SK-N-SH (cell line): Measurements from ENCODE around the gene FHOD3. TPM values are rescaled to one million over a fixed set of nuclear protein-coding genes. Genes with fewer than 3 reads are reported as not detected.

Experiments used
- CTCF ChIA-PET: fragments of 300-600, 350-600 bp; formaldehyde crosslinking; extraction: SDS; loops from one replicate; lab custom pipeline; 2021; lab: Yijun Ruan, JAX
- POLR2A ChIA-PET: fragments of 350-600 bp; sonication (Branson Sonifier 250); formaldehyde crosslinking; extraction: SDS; loops from one replicate; lab custom pipeline; 2020; ENCODE audit warnings: antibody characterized with exemption, inconsistent platforms; lab: Yijun Ruan, JAX
- DNase-seq: peaks from one replicate; pipeline ENCODE4 v3.0.0; 2012
- H2AFZ ChIP-seq: fragments of 200-600 bp; sonication (generic); 2 replicates; pipeline ENCODE4 v1.8.1; 2016; ENCODE audit warnings: antibody characterized with exemption, mild to moderate bottlenecking, low read depth
- H3F3A ChIP-seq: fragments of 200-600 bp; sonication (generic); replicated peaks from 2 replicates; pipeline ENCODE3; 2016; ENCODE audit warnings: antibody characterized with exemption, mild to moderate bottlenecking; ENCODE audit not compliant: insufficient read depth
- H3K27ac ChIP-seq, 2 experiments: fragments of 200-500 bp in 1 of 2; fragments of 200-600 bp in 1 of 2; sonication (Bioruptor generic) in 1 of 2; sonication (generic), shearing (Covaris generic) in 1 of 2; 2 replicates each; pipeline versions ENCODE4 v1.5.1 to v1.6.1; 2014 to 2016; ENCODE audit warnings: low read depth in 2 of 2, inconsistent platforms in 1 of 2, low read length in 1 of 2, mild to moderate bottlenecking in 1 of 2, mixed read lengths in 1 of 2
- H3K27me3 ChIP-seq: fragments of 200-600 bp; sonication (generic), shearing (Covaris generic); 2 replicates; pipeline ENCODE4 v1.6.1; 2016; ENCODE audit warnings: mixed run types; ENCODE audit not compliant: insufficient read depth
- H3K36me3 ChIP-seq, 2 experiments: fragments of 200-500 bp in 1 of 2; fragments of 200-600 bp in 1 of 2; sonication (Bioruptor generic) in 1 of 2; sonication (generic) in 1 of 2; replicated peaks in 1 of 2; 2 replicates each; pipeline versions ENCODE3 to v1.5.1; 2014 to 2016; ENCODE audit warnings: low read length in 1 of 2, mild to moderate bottlenecking in 1 of 2; ENCODE audit not compliant: insufficient read depth in 2 of 2, control insufficient read depth in 1 of 2
- H3K4me1 ChIP-seq, 2 experiments: fragments of 200-500 bp in 1 of 2; fragments of 200-600 bp in 1 of 2; sonication (Bioruptor generic) in 1 of 2; sonication (generic), shearing (Covaris generic) in 1 of 2; 2 replicates each; pipeline versions ENCODE4 v1.5.1 to v1.6.1; 2014 to 2016; ENCODE audit warnings: low read depth in 1 of 2, low read length in 1 of 2, mixed run types in 1 of 2; ENCODE audit not compliant: insufficient read depth in 2 of 2, control insufficient read depth in 1 of 2
- H3K4me2 ChIP-seq: fragments of 200-600 bp; sonication (generic), shearing (Covaris generic); 2 replicates; pipeline ENCODE4 v1.6.1; 2017; ENCODE audit warnings: mixed run types
- H3K4me3 ChIP-seq, 2 experiments: fragments of 200-500 bp in 1 of 2; fragments of 200-600 bp in 1 of 2; sonication (Bioruptor generic) in 1 of 2; sonication (generic), shearing (Covaris generic) in 1 of 2; 2 replicates each; pipeline versions ENCODE4 v1.5.1 to v1.8.1; 2014 to 2016; ENCODE audit warnings: low read depth in 2 of 2, inconsistent platforms in 1 of 2, low read length in 1 of 2, mild to moderate bottlenecking in 1 of 2, mixed read lengths in 1 of 2, moderate library complexity in 1 of 2
- H3K79me2 ChIP-seq: fragments of 200-600 bp; sonication (generic); 2 replicates; pipeline ENCODE4 v1.8.1; 2017; ENCODE audit warnings: mild to moderate bottlenecking; ENCODE audit not compliant: insufficient read depth
- H3K9ac ChIP-seq: fragments of 200-600 bp; sonication (generic); 2 replicates; pipeline ENCODE4 v1.6.1; 2017; ENCODE audit warnings: mixed run types
- H3K9me2 ChIP-seq: fragments of 200-600 bp; sonication (generic); 2 replicates; pipeline ENCODE4 v1.6.1; 2017; ENCODE audit warnings: mixed run types
- H3K9me3 ChIP-seq: fragments of 200-600 bp; sonication (generic); 2 replicates; pipeline ENCODE4 v1.6.1; 2017; ENCODE audit warnings: mixed run types, mild to moderate bottlenecking, moderate library complexity
- H4K20me1 ChIP-seq: fragments of 200-600 bp; sonication (generic); 2 replicates; pipeline ENCODE4 v1.6.1; 2017; ENCODE audit warnings: mild to moderate bottlenecking, mixed run types; ENCODE audit not compliant: insufficient read depth
- EZH2phosphoT487 ChIP-seq: fragments of 200-600 bp; sonication (generic); IDR thresholded peaks from 2 replicates; pipeline ENCODE4 v1.6.1; 2017; ENCODE audit warnings: low read depth, mixed run types, mild to moderate bottlenecking, antibody characterized with exemption, moderate library complexity, borderline replicate concordance
- FOXJ3 ChIP-seq: sonication (generic); formaldehyde crosslinking; IDR thresholded peaks from 2 replicates; pipeline ENCODE4 v1.5.1; 2020; ENCODE audit warnings: mild to moderate bottlenecking, missing genetic modification reagents
- FOXM1 ChIP-seq: IDR thresholded peaks from 2 replicates; pipeline ENCODE4 v1.4.0; 2012; ENCODE audit warnings: low read depth, mild to moderate bottlenecking
- GATA2 ChIP-seq: sonication (generic); formaldehyde crosslinking; IDR thresholded peaks from 2 replicates; pipeline ENCODE4 v1.5.0; 2020; ENCODE audit warnings: mild to moderate bottlenecking, missing genetic modification reagents
- IRF3 ChIP-seq: fragments of 150-350 bp; IDR thresholded peaks from 2 replicates; pipeline ENCODE4 v1.6.1; 2016; ENCODE audit warnings: mild to moderate bottlenecking, low read depth, low read length
- MAX ChIP-seq: IDR thresholded peaks from 2 replicates; pipeline ENCODE4 v1.4.0; 2012; ENCODE audit warnings: low read depth
- MXI1 ChIP-seq: IDR thresholded peaks from 2 replicates; pipeline ENCODE4 v1.6.1; 2012; ENCODE audit warnings: mild to moderate bottlenecking, low read depth, low read length, improper control_type of control experiment
- NFIC ChIP-seq: IDR thresholded peaks from 2 replicates; pipeline ENCODE4 v1.4.0; 2012; ENCODE audit warnings: borderline replicate concordance
- POLR2AphosphoS5 ChIP-seq: IDR thresholded peaks from 2 replicates; pipeline ENCODE4 v1.6.1; 2012; ENCODE audit warnings: low read depth, low read length
- RFX5 ChIP-seq: IDR thresholded peaks from 2 replicates; pipeline ENCODE4 v1.6.1; 2012; ENCODE audit warnings: mild to moderate bottlenecking, improper control_type of control experiment, low read length
- RXRA ChIP-seq: IDR thresholded peaks from 2 replicates; pipeline ENCODE4 v1.4.0; 2012; ENCODE audit warnings: low read depth, mild to moderate bottlenecking, borderline replicate concordance
- SIN3A ChIP-seq: IDR thresholded peaks from 2 replicates; pipeline ENCODE4 v1.6.1; 2012; ENCODE audit warnings: low read depth, mild to moderate bottlenecking, low read length, moderate library complexity, borderline replicate concordance
- TAF1 ChIP-seq: IDR thresholded peaks from 2 replicates; pipeline ENCODE4 v1.6.1; 2012; ENCODE audit warnings: low read depth, mild to moderate bottlenecking, low read length, moderate library complexity, borderline replicate concordance
- USF1 ChIP-seq: IDR thresholded peaks from 2 replicates; pipeline ENCODE4 v1.4.0; 2012; ENCODE audit warnings: low read depth, borderline replicate concordance
- USF2 ChIP-seq: fragments of 150-350 bp; IDR thresholded peaks from 2 replicates; pipeline ENCODE4 v1.6.1; 2017; ENCODE audit warnings: antibody characterized with exemption, low read length, low read depth, borderline replicate concordance
- WGBS: methylation state at CpG from one replicate; pipeline ENCODE4 v1.1.6; 2017; ENCODE audit warnings: low lambda C conversion rate; 5-methylcytosine and 5-hydroxymethylcytosine counted together
- polyA plus RNA-seq, 3 experiments: library from polyadenylated mRNA; depleted of rRNA; stranded (reverse); fragments of >200 nt; gene quantifications; 2 replicates each; pipeline ENCODE4 v1.2.3, GENCODE V29; 2012

The FHOD3 gene
- polyA plus RNA-seq, 1 of the 3 experiments (the other 2 are of a cell fraction) = 10.9 TPM

- Histone ChIP-seq H3K79me2 (no peaks in the 10 kb centered on the region), H3K36me3 (peaks cover 0 to 2% of the 10 kb centered on the region in 2 experiments), H3K27me3 (no peaks in the 10 kb centered on the region), H3K9me2 (no peaks in the 10 kb centered on the region), H3K4me2 (no peak overlapping the region), H3K9ac (no peak overlapping the region), H3K4me3 (no peak overlapping the region), H4K20me1 (no peaks in the 10 kb centered on the region), H2AFZ (no peak overlapping the region), H3K9me3 (no peaks in the 10 kb centered on the region), H3K4me1 (peaks cover 0 to 37% of the 10 kb centered on the region in 2 experiments; a peak in 2 of 4 replicates), H3F3A (no peaks in the 10 kb centered on the region), H3K27ac (no peak overlapping the region)
- CTCF ChIA-PET = interaction anchor here (1.1 kb wide), 1 partner anchor 39 kb away, joined by 3 read pairs; no protein-coding TSS in a partner anchor
- WGBS = 68% methylated on average over 5 of the region's 5 CpGs
- POLR2A ChIA-PET = no interaction called here
- TF ChIP-seq TAF1 = no peak
- no peak for TF ChIP-seq USF2
- no peak for TF ChIP-seq SIN3A
- no peak for TF ChIP-seq RFX5
- TF ChIP-seq RXRA = no peak
- no peak for TF ChIP-seq POLR2AphosphoS5
- no peak for DNase-seq
Measured at GRCh38 chr18:36372903-36373311, 75.4 kb downstream of the FHOD3 start.

- WGBS = 55% methylated on average over 3 of the region's 3 CpGs
Measured at GRCh38 chr18:36374262-36374661, 76.7 kb downstream of the FHOD3 start.

GRCh38 chr18:36375118-36375517 lies 77.6 kb downstream of the FHOD3 start:
- Histone ChIP-seq H3K9me3 (no peaks in the 10 kb centered on the region), H3K79me2 (no peaks in the 10 kb centered on the region), H3K27ac (no peak overlapping the region), H2AFZ (no peak overlapping the region), H3K4me2 (no peak overlapping the region), H3K4me3 (no peak overlapping the region), H3F3A (no peaks in the 10 kb centered on the region), H3K4me1 (peaks cover 0 to 56% of the 10 kb centered on the region in 2 experiments; a peak in 2 of 4 replicates), H3K27me3 (no peaks in the 10 kb centered on the region), H4K20me1 (no peaks in the 10 kb centered on the region), H3K9ac (no peak overlapping the region), H3K9me2 (no peaks in the 10 kb centered on the region), H3K36me3 (peaks cover 0 to 2% of the 10 kb centered on the region in 2 experiments)
- ChIA-PET POLR2A (no interaction called here), CTCF (interaction anchor here (0.7 kb wide), 1 partner anchor 37 kb away, joined by 3 read pairs; no protein-coding TSS in a partner anchor)
- 87% methylated on average over 5 of the region's 5 CpGs for WGBS
- DNase-seq = no peak
- TF ChIP-seq MAX (no peak), GATA2 (CRISPR knock-in tag) (no peak), IRF3 (no peak), NFIC (no peak), RFX5 (no peak), SIN3A (no peak), EZH2phosphoT487 (no peak), USF1 (no peak), FOXJ3 (CRISPR knock-in tag) (no peak)

More at GRCh38 chr18:36374262-36374661, 76.7 kb downstream of the FHOD3 start:
- H3F3A ChIP-seq = no peaks in the 10 kb centered on the region
- H4K20me1 ChIP-seq = no peaks in the 10 kb centered on the region
- ChIA-PET POLR2A (no interaction called here), CTCF (no interaction called here)
- H2AFZ ChIP-seq = no peak overlapping the region
- H3K79me2 ChIP-seq = no peaks in the 10 kb centered on the region
- peak; percentile 15; the same call in 1 of the 2 replicates for TF ChIP-seq NFIC
- no peak for TF ChIP-seq MXI1
- TF ChIP-seq USF1 = no peak
- TF ChIP-seq FOXM1 = no peak
- H3K4me1 ChIP-seq = peaks cover 0 to 49% of the 10 kb centered on the region in 2 experiments; a peak in 2 of 4 replicates
- H3K27ac ChIP-seq = no peak overlapping the region
- no peaks in the 10 kb centered on the region for H3K9me3 ChIP-seq
- no peak for DNase-seq
- H3K9ac ChIP-seq = no peak overlapping the region
- H3K9me2 ChIP-seq = no peaks in the 10 kb centered on the region
- no peak overlapping the region for H3K4me2 ChIP-seq
- H3K36me3 ChIP-seq = peaks cover 0 to 2% of the 10 kb centered on the region in 2 experiments
- no peak overlapping the region for H3K4me3 ChIP-seq
- H3K27me3 ChIP-seq = no peaks in the 10 kb centered on the region
